Measurements from ENCODE around the gene MEF2B.
"Not testable (repeated sequence)": the region's sequence is repeated elsewhere in the genome, so short reads cannot be mapped to it uniquely, and the experiment has no call there.

The MEF2B gene

DNA sequence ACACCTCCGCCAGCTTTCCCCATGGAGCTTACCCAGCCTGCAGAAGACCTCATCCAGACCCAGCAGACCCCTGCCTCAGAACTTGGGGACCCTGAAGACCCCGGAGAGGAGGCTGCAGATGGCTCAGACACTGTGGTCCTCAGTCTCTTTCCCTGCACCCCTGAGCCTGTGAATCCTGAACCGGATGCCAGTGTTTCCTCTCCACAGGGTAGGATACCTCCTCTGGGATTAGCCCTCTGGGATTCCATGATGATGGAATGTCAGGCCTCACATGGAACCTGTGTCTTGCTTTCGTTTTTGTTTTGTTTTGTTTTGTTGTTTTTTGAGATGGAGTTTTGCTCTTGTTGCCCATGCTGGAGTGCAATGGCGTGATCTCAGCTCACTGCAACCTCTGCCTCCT, 23.9 kb upstream of the MEF2B start:
- DNase-seq, result no peak

DNA sequence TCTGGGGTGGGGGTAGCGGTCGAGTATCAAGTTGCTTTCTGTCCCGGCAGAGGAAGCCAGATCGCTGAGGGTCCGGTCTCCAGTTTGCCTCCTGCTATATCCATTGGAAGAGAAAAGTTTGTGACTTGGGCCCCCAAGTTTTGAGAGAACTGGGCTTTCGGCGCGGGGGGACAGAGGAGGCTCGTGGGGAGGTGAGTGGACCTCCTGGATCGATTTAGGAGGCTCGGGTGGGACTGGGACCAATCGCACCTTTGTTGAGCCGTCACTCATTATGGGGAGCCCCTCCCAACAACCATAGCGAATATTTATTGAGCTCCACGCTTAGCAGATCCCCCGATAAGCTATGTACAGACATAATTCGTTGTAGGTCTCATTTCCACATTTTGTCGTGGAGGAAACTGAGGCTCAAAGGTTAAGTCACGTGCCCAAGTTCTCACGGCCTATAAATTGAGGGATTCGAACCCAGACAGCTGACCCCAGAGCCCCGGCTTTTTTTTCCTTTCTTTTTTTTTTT, 22.9 kb upstream of the MEF2B start:
- no peak for DNase-seq

DNA sequence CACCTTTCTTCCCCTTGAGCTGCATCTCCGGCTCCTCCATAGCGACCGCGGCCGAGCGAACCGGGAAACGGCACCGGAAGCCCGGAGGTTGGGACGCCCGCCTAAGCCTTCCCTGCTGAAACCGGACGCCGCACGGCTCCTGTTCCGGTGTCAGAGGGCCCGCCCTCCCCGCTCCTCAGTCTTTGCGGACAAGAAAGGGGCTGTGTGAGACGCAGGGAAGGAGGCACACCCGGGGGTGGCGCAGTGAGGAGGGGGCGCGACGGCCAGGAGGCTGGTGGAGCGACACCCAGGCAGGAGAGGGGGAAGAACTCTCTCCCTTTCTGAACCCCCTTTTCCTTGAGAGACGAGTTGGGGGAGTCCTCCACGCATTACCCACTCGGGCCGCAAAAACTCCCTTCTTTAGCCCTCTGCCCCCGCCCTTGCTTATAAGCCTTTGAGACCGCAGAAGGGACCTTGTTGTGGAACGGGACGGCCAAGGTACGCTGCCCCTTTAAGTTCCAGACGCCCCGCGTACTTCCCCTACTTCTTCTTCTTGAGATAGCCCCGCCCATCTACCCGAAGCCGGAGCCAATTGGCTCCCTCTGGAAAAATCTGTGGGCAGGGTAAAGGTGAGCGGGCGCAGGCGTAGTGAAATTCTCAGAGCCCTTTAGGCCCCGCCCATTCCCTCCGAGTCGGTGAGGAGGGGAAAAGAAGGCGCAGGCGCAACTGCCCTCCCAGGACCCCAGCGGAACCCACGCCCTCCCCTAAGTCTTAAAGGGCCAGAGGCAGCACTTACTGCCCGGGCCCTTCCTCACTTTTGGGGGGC, 22.2 kb upstream of the MEF2B start, which contains the start of the genes BORCS8 and RFXANK:
Gene BORCS8 (minus strand): TSS at position 75 of the 805 bp plus-strand sequence. CDS start 35 bp downstream, at position 40.
Gene RFXANK (plus strand): TSS at position 181 of the 805 bp plus-strand sequence. CDS start 1,689 bp downstream, outside the sequence.
- peak; percentile 92 to 100 (median 98) for DNase-seq

GRCh38 chr19:19191768-19192077, 21.7 kb upstream of the MEF2B start:
- no peak for DNase-seq

GRCh38 chr19:19186742-19187141, 16.7 kb upstream of the MEF2B start:
- no peak for DNase-seq

- peak in 11 of 56 donors; percentile 1 to 35 (median 7) for DNase-seq
These were observed 16.0 kb upstream of the MEF2B start for GRCh38 chr19:19185853-19186740.

GRCh38 chr19:19181488-19181998, 11.5 kb upstream of the MEF2B start:
- DNase-seq, result no peak

GRCh38 chr19:19179548-19180441, 9.7 kb upstream of the MEF2B start:
- DNase-seq, result no peak

DNA sequence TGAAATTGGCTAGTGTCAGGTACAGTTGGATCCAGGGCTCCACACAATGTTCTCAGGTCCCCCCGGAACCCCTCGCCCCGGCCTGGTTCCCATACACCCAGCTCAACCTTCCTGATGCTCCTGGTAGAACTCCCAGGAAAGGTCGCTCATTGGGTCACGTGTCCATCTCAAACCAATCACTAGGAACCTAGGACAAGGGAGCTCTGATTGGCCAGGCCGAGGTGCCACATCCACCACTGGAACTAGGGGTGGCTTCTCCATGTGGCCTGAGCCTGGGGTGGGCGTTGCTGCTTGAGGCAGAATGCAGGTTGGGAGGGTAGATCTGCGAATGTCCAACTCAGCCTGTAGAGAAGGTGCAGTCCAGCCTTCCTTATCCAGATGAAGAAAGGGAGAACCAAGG, 6.9 kb upstream of the MEF2B start:
- DNase-seq, result no peak

- not testable (repeated sequence) for DNase-seq
These were observed 3.2 kb upstream of the MEF2B start for GRCh38 chr19:19173243-19173642.

DNA sequence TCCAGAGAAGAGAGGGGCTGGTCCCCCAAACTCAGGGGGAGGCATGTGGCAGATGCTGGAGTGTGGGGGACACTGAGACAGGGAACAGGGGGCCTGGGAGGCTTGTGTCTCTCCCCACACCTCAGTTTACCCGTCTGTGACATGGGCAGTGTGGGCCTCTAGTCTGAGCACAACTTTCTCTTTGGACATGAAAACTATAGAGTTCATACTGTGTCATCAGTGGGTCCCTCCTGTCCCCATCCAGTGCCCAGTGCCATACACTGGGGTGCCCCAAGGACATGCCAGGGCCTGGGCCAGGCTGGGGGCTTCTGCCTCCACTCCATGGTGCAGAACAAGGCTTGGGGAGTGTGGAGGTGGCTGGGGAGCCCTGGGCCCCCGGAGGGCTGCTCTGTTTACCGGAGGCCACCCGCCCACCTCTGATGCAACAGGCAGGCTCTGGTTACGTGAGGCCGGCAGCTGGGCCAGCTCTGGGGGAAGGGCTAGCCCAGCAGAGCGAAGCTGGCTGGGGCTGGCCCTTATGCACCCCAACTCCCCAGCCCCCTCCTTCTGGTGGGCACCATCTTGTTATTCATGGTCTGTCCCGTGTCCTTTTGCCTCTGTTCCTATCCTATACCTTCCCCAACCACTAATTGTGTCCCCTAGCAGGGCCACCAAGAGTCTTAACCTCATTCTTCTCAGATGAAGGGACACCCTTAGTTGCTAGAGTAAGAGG, 1.9 kb upstream of the MEF2B start:
- no peak for DNase-seq

- DNase-seq, result no peak
These were observed 1.0 kb upstream of the MEF2B start for GRCh38 chr19:19170873-19171672.

GRCh38 chr19:19169236-19170052, 619 bp downstream of the MEF2B start:
- no peak for DNase-seq

DNA sequence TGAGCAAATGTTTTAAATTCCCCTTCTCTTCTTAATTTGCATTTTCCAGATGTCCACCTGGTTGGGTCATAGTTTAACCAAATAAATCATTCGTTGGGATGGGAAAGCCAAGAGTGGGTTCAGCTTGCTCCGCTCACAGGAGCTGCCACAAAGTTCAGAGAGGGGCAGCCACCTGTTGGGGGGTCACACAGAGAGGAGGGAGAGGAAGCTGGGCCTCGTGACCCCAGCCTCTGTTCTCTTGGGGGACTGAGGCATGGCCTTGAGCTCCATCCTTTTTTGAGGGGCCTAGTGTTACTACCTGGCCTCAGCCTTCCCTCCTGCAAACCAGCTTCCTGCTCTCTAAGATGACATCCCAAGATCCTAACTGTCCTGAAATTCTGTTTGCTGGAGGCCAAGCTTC, 2.5 kb downstream of the MEF2B start:
- DNase-seq, result no peak

DNA sequence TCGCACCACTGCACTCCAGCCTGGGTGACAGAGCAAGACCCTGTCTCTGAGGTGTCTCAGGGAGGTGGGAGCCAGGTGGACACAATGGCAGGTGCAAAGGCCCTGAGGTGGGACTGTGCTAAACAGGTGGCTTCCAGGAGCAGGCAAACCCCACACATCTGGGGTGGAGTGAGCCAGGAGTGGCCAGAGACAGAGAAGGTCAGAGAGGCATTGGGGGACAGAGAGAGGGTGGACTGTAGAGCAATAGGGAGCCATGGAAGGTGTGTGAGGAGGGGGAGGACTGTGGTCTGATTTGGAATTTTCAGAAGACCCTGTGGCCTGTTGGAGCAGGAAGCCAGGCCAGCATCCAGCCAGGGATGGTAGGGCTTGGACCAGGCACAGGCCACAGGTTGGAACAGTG, 4.7 kb downstream of the MEF2B start:
- DNase-seq, result no peak

- DNase-seq, result no peak
These were observed 7.6 kb downstream of the MEF2B start for GRCh38 chr19:19162495-19162894.

- no peak for DNase-seq
These were observed 9.5 kb downstream of the MEF2B start for GRCh38 chr19:19160461-19161035.

- DNase-seq, result no peak
These were observed 10.5 kb downstream of the MEF2B start for GRCh38 chr19:19159534-19159933.
